ENCODE results near the gene PIP5K1B. TPM values are rescaled to one million over a fixed set of nuclear protein-coding genes. Genes with fewer than 3 reads are reported as not detected.

Gene PIP5K1B
- total and polyA plus RNA-seq, 2 of the 13 experiments (the other 11 are each of a cell fraction or from before 2014, with no cell fraction given) = 15.8 to 17.5 TPM

DNA sequence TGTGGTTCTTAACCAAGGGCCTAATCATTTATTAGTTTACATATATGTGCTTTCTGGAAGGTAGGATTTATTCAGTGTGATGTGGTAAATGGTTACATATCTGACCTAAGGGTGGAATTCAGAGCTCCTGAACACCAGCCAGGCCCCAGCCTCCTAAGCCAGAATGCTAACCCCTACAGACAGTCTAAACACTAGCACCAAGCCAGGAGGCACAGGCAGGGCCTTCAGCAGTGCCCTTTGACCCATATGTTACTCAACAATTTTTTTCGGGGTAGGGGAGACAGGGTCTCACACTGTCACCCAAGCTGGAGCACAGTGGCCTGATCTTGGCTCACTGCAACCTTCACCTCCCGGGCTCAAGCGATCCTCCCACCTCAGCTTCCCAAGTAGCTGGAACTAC lies 268.6 kb downstream of the PIP5K1B start:
- Histone ChIP-seq H3K79me2 (ENCODE audit: insufficient read depth, low read length) (no peaks in the 10 kb centered on the region), H3K27ac (ENCODE audit: extremely low read length, insufficient read depth, low read length) (no peak overlapping the region), H3K4me3 (replicated peaks in 1 of 3; ENCODE audit: insufficient read depth in 1 of 3, low read depth in 2 of 3, low read length in 3 of 3) (no peak overlapping the region), H3K4me2 (ENCODE audit: low read depth, low read length) (no peak overlapping the region), H3K9ac (ENCODE audit: insufficient read depth, low read depth, low read length) (no peak overlapping the region), H3K4me1 (ENCODE audit: insufficient read depth, low read length) (peaks cover 50% of the 10 kb centered on the region), H2AFZ (ENCODE audit: low read length) (no peak overlapping the region), H4K20me1 (ENCODE audit: insufficient read depth, low read length) (no peaks in the 10 kb centered on the region), H3K27me3 (ENCODE audit: control insufficient read depth in 1 of 2, insufficient read depth in 2 of 2, low read length in 2 of 2) (no peaks in the 10 kb centered on the region), H3K9me3 (ENCODE audit: low read length) (no peaks in the 10 kb centered on the region), H3K36me3 (replicated peaks in 1 of 2; ENCODE audit: control insufficient read depth in 1 of 2, insufficient read depth in 2 of 2, low read length in 2 of 2) (no peaks in the 10 kb centered on the region)
- FAIRE-seq (no peak), ATAC-seq (peak; percentile 53; the same call in 2 of the 3 replicates), DNase-seq (ENCODE audit: low spot score) (no peak)
- intact Hi-C loops (cut with micrococcal nuclease; ENCODE audit: unreplicated experiment) (no loop called here), in situ Hi-C loops (cut with HindIII; ENCODE audit: extremely low pct_ligation_motif_present, low pct_unique_long_range_greater_than_20kb) (no loop called here)
- ChIA-PET CTCF (ENCODE audit: low intra/inter-chr PET ratio, low total read pairs) (no interaction called here), POLR2A (no interaction called here)
- BruUV-seq (replicated peaks) = no TSS peak
- 73% methylated on average over 3 of the region's 3 CpGs for WGBS (ENCODE audit: low lambda C conversion rate)
- TF ChIP-seq SRY (CRISPR knock-in tag; IDR thresholded peaks at IDR 0.05) (no peak), SMAD9 (CRISPR knock-in tag; IDR thresholded peaks at IDR 0.05) (no peak), EP300 (IDR thresholded peaks at IDR 0.05; ENCODE audit: low read depth in 2 of 2, low read length in 2 of 2) (no peak), EP300 (CRISPR knock-in tag; IDR thresholded peaks at IDR 0.05; ENCODE audit: borderline replicate concordance) (no peak), ZFP36L1 (CRISPR knock-in tag; IDR thresholded peaks at IDR 0.05) (no peak), DZIP1 (CRISPR knock-in tag; IDR thresholded peaks at IDR 0.05) (no peak), ZNF44 (CRISPR knock-in tag; IDR thresholded peaks at IDR 0.05) (no peak), SNRNP70 (IDR thresholded peaks at IDR 0.05; ENCODE audit: low read depth, low read length) (no peak), RFXANK (CRISPR knock-in tag; IDR thresholded peaks at IDR 0.05) (no peak), SAFB2 (CRISPR knock-in tag; IDR thresholded peaks at IDR 0.05; ENCODE audit: borderline replicate concordance, low read depth) (no peak), ZNF646 (CRISPR knock-in tag; IDR thresholded peaks at IDR 0.05) (no peak), ZNF317 (CRISPR knock-in tag; IDR thresholded peaks at IDR 0.05) (no peak), TOPORS (CRISPR knock-in tag; IDR thresholded peaks at IDR 0.05) (no peak), HOXA7 (CRISPR knock-in tag; IDR thresholded peaks at IDR 0.05) (no peak), ZNF850 (CRISPR knock-in tag; conservative IDR thresholded peaks at IDR 0.05) (no peak), ZNF3 (CRISPR knock-in tag; IDR thresholded peaks at IDR 0.05) (no peak), FOXP1 (IDR thresholded peaks at IDR 0.05) (no peak), FOXP1 (CRISPR knock-in tag; IDR thresholded peaks at IDR 0.05) (no peak), ZNF430 (CRISPR knock-in tag; IDR thresholded peaks at IDR 0.05) (no peak), HNF4A (CRISPR knock-in tag; IDR thresholded peaks at IDR 0.05) (peak; percentile 33; the same call in 1 of the 2 replicates), POLR2AphosphoS5 (IDR thresholded peaks at IDR 0.05; ENCODE audit: low read depth, low read length) (no peak)
